Mesenchymal stem cell (in vitro differentiated cells and primary cell): ENCODE data around the gene POLR3H.
A peak's percentile ranks its signal among the peaks of the same experiment; 100 is the strongest.

Source experiments
- DNase-seq: peaks from one replicate; pipeline ENCODE4 v3.0.0-alpha.2; 2013
- H2AFZ ChIP-seq: one replicate; pipeline ENCODE4 v1.6.1; 2013; ENCODE audit warnings: low read depth, mild to moderate bottlenecking, control low read depth, inconsistent platforms, low read length, moderate library complexity
- H2AK5ac ChIP-seq: 2 replicates; pipeline ENCODE4 v1.6.1; 2013; ENCODE audit warnings: low read length, moderate library complexity, mild to moderate bottlenecking, inconsistent platforms; ENCODE audit not compliant: severe bottlenecking
- H2BK120ac ChIP-seq: one replicate; pipeline ENCODE4 v1.6.1; 2013; ENCODE audit warnings: low read depth, mild to moderate bottlenecking, inconsistent platforms, low read length, moderate library complexity
- H2BK12ac ChIP-seq, 2 experiments: one replicate each; pipeline ENCODE4 v1.6.1; 2013; ENCODE audit warnings: inconsistent platforms in 2 of 2, low read length in 2 of 2, mild to moderate bottlenecking in 2 of 2, moderate library complexity in 2 of 2, control low read depth in 1 of 2
- H2BK15ac ChIP-seq: one replicate; pipeline ENCODE4 v1.6.1; 2013; ENCODE audit warnings: mild to moderate bottlenecking, low read depth, inconsistent platforms; ENCODE audit not compliant: poor library complexity, severe bottlenecking
- H2BK5ac ChIP-seq: 2 replicates; pipeline ENCODE4 v1.6.1; 2013; ENCODE audit warnings: low read depth, mild to moderate bottlenecking, low read length, control low read depth, inconsistent platforms; ENCODE audit not compliant: poor library complexity, severe bottlenecking
- H3K14ac ChIP-seq, 2 experiments: one replicate each; pipeline ENCODE4 v1.6.1; 2013; ENCODE audit warnings: inconsistent platforms in 2 of 2, low read length in 2 of 2, control low read depth in 1 of 2, mild to moderate bottlenecking in 1 of 2, moderate library complexity in 1 of 2
- H3K18ac ChIP-seq, 2 experiments: one replicate each; pipeline ENCODE4 v1.6.1; 2013; ENCODE audit warnings: inconsistent platforms in 2 of 2, low read length in 2 of 2, control low read depth in 1 of 2, low read depth in 1 of 2, mild to moderate bottlenecking in 1 of 2
- H3K23ac ChIP-seq, 2 experiments: one replicate each; pipeline ENCODE4 v1.6.1; 2013; ENCODE audit warnings: inconsistent platforms in 2 of 2, low read length in 2 of 2, mild to moderate bottlenecking in 2 of 2, moderate library complexity in 2 of 2, control low read depth in 1 of 2
- H3K27ac ChIP-seq: 2 replicates; pipeline ENCODE4 v1.5.1; 2013; ENCODE audit warnings: mild to moderate bottlenecking, moderate library complexity, low read length, control low read depth, inconsistent platforms; ENCODE audit not compliant: poor library complexity, severe bottlenecking
- H3K27me3 ChIP-seq, 2 experiments: 2 replicates each; pipeline versions ENCODE4 v1.6.1 to v1.7.0; 2013; ENCODE audit warnings: low read length in 2 of 2, mild to moderate bottlenecking in 2 of 2, moderate library complexity in 2 of 2, control low read depth in 1 of 2, inconsistent platforms in 1 of 2; ENCODE audit not compliant: control insufficient read depth in 1 of 2, insufficient read depth in 1 of 2
- H3K36me3 ChIP-seq, 2 experiments: 2 replicates each; pipeline versions ENCODE4 v1.6.1 to v1.7.0; 2013; ENCODE audit warnings: low read length in 2 of 2, control low read depth in 1 of 2, inconsistent platforms in 1 of 2, low read depth in 1 of 2, mild to moderate bottlenecking in 1 of 2; ENCODE audit not compliant: insufficient read depth in 2 of 2, control insufficient read depth in 1 of 2
- H3K4ac ChIP-seq, 2 experiments: one replicate each; pipeline ENCODE4 v1.6.1; 2013; ENCODE audit warnings: inconsistent platforms in 2 of 2, low read length in 2 of 2, mild to moderate bottlenecking in 2 of 2, moderate library complexity in 2 of 2, control low read depth in 1 of 2, low read depth in 1 of 2
- H3K4me1 ChIP-seq: 2 replicates; pipeline ENCODE4 v1.6.1; 2013; ENCODE audit warnings: low read depth, low read length, control low read depth; ENCODE audit not compliant: control insufficient read depth, insufficient read depth
- H3K4me2 ChIP-seq: 2 replicates; pipeline ENCODE4 v1.6.1; 2013; ENCODE audit warnings: low read length, mild to moderate bottlenecking, inconsistent platforms; ENCODE audit not compliant: poor library complexity, severe bottlenecking
- H3K4me3 ChIP-seq, 2 experiments: 2 replicates each; pipeline versions ENCODE4 v1.5.1 to v1.7.0; 2013; ENCODE audit warnings: low read length in 2 of 2, mild to moderate bottlenecking in 2 of 2, control low read depth in 1 of 2, low read depth in 1 of 2; ENCODE audit not compliant: insufficient read depth in 1 of 2
- H3K79me1 ChIP-seq: replicated peaks from 2 replicates; pipeline ENCODE4 v1.6.1; 2013; ENCODE audit warnings: mild to moderate bottlenecking, control low read depth, low read length, inconsistent platforms; ENCODE audit not compliant: poor library complexity, severe bottlenecking
- H3K9ac ChIP-seq: 2 replicates; pipeline ENCODE4 v1.7.0; 2013; ENCODE audit warnings: mild to moderate bottlenecking, low read length, moderate library complexity
- H3K9me3 ChIP-seq: 2 replicates; pipeline ENCODE4 v1.7.0; 2013; ENCODE audit warnings: mild to moderate bottlenecking, low read length; ENCODE audit not compliant: control insufficient read depth
- H4K8ac ChIP-seq: one replicate; pipeline ENCODE4 v1.6.1; 2013; ENCODE audit warnings: inconsistent platforms, mild to moderate bottlenecking, low read length, moderate library complexity
- H4K91ac ChIP-seq: one replicate; pipeline ENCODE4 v1.6.1; 2013; ENCODE audit warnings: mild to moderate bottlenecking, low read length, inconsistent platforms
- WGBS: methylation state at CpG from one replicate; pipeline ENCODE4 v1.1.7; 2013; ENCODE audit warnings: mixed read lengths; 5-methylcytosine and 5-hydroxymethylcytosine counted together

The POLR3H gene

DNA sequence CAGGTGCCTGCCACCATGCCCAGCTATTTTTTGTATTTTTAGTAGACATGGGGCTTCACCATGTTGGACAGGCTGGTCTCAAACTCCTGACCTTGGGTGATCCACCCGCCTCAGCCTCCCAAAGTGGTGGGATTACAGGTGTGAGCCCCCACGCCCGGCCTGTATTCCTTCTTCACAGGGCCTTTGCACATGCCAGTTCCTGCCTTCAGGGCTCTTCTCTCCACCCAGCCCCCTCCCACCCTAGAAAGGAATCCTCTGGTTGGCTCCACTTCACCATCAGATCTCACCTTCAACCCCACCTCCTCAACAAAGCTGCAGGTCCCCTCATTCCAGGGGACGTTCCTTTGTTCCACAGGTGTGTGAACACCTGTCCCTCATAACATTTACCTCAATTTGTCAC, 2.0 kb downstream of the POLR3H start:
- Histone ChIP-seq H2AFZ (no peak overlapping the region), H3K14ac (no peak overlapping the region), H3K9ac (peak overlapping the region; percentile 6), H2AK5ac (no peak overlapping the region), H2BK5ac (no peak overlapping the region), H3K4me3 (peak overlapping the region in 1 of 2 experiments; percentile 92), H3K79me1 (peaks cover 7% of the 10 kb centered on the region), H2BK15ac (no peak overlapping the region), H3K4me1 (peaks cover 12% of the 10 kb centered on the region), H3K36me3 (peaks cover 13 to 30% of the 10 kb centered on the region in 2 experiments), H3K27me3 (no peaks in the 10 kb centered on the region), H4K8ac (no peak overlapping the region), H2BK12ac (no peak overlapping the region), H4K91ac (no peak overlapping the region), H3K27ac (no peak overlapping the region), H2BK120ac (no peak overlapping the region), H3K4me2 (no peak overlapping the region), H3K9me3 (no peaks in the 10 kb centered on the region), H3K23ac (no peak overlapping the region), H3K4ac (no peak overlapping the region), H3K18ac (no peak overlapping the region)
- WGBS: 98% methylated on average over 4 of the region's 4 CpGs
- no peak for DNase-seq

- H3K23ac ChIP-seq: no peak overlapping the region
- H4K91ac ChIP-seq: no peak overlapping the region
- no peak overlapping the region for H2BK5ac ChIP-seq
Measured at GRCh38 chr22:41541484-41541883, 2.8 kb downstream of the POLR3H start.

GRCh38 chr22:41540365-41540764, 3.9 kb downstream of the POLR3H start:
- Histone ChIP-seq H4K91ac (no peak overlapping the region), H3K4me3 (no peak overlapping the region), H2BK120ac (no peak overlapping the region), H3K23ac (no peak overlapping the region), H3K27me3 (no peaks in the 10 kb centered on the region), H3K4me2 (no peak overlapping the region), H3K4ac (no peak overlapping the region), H2AFZ (no peak overlapping the region), H2BK15ac (no peak overlapping the region), H3K36me3 (peaks cover 17 to 37% of the 10 kb centered on the region in 2 experiments), H3K27ac (no peak overlapping the region), H3K79me1 (peaks cover 11% of the 10 kb centered on the region), H3K9ac (no peak overlapping the region), H3K4me1 (peaks cover 12% of the 10 kb centered on the region), H2BK12ac (no peak overlapping the region), H2BK5ac (no peak overlapping the region), H3K14ac (no peak overlapping the region), H3K9me3 (no peaks in the 10 kb centered on the region), H2AK5ac (no peak overlapping the region), H3K18ac (no peak overlapping the region), H4K8ac (no peak overlapping the region)
- 97% methylated on average over 7 of the region's 7 CpGs for WGBS
- DNase-seq: no peak

More at GRCh38 chr22:41541484-41541883, 2.8 kb downstream of the POLR3H start:
- Histone ChIP-seq H2AFZ (no peak overlapping the region), H3K4me2 (no peak overlapping the region), H4K8ac (no peak overlapping the region), H3K4me3 (peak overlapping the region in 1 of 2 experiments; percentile 3), H3K4me1 (peaks cover 12% of the 10 kb centered on the region), H3K14ac (no peak overlapping the region), H3K36me3 (peaks cover 17 to 35% of the 10 kb centered on the region in 2 experiments), H3K9ac (peak overlapping the region; percentile 27), H2BK15ac (no peak overlapping the region), H3K27me3 (no peaks in the 10 kb centered on the region), H3K4ac (no peak overlapping the region), H2BK120ac (no peak overlapping the region), H3K9me3 (no peaks in the 10 kb centered on the region), H2BK12ac (no peak overlapping the region), H2AK5ac (no peak overlapping the region), H3K18ac (no peak overlapping the region), H3K27ac (no peak overlapping the region), H3K79me1 (peaks cover 11% of the 10 kb centered on the region)
- no peak for DNase-seq
- WGBS: 94% methylated on average over 3 of the region's 3 CpGs

DNA sequence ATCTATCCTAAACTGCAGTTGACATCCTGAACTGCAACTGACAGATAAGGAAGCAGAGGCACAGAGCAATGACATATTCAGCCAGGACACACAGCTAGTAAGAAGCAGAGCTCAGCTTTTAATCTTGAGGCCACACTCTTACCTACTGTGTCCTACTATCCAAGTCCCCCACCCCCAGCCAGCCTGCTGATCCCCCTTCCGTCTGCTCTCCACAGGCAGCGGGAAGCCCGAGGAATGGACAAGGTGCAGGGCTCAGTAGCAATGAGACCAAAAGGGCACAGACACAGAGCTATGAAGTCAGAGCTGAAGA, 4.3 kb downstream of the POLR3H start:
- H3K23ac ChIP-seq: no peak overlapping the region
- H2BK15ac ChIP-seq: no peak overlapping the region
- no peak overlapping the region for H2BK12ac ChIP-seq
- H3K4me3 ChIP-seq: no peak overlapping the region
- H3K27ac ChIP-seq: no peak overlapping the region
- no peaks in the 10 kb centered on the region for H3K9me3 ChIP-seq
- no peaks in the 10 kb centered on the region for H3K27me3 ChIP-seq
- no peak overlapping the region for H4K91ac ChIP-seq
- no peak overlapping the region for H2AK5ac ChIP-seq
- H3K14ac ChIP-seq: no peak overlapping the region
- H2AFZ ChIP-seq: no peak overlapping the region
- no peak for DNase-seq
- H2BK5ac ChIP-seq: no peak overlapping the region
- H3K79me1 ChIP-seq: peaks cover 11% of the 10 kb centered on the region
- peak overlapping the region; percentile 28 for H3K9ac ChIP-seq
- peaks cover 12% of the 10 kb centered on the region for H3K4me1 ChIP-seq
- H3K4ac ChIP-seq: no peak overlapping the region
- H2BK120ac ChIP-seq: no peak overlapping the region
- no peak overlapping the region for H4K8ac ChIP-seq
- WGBS: 98% methylated on average over 3 of the region's 3 CpGs
- H3K18ac ChIP-seq: no peak overlapping the region
- peaks cover 21 to 37% of the 10 kb centered on the region in 2 experiments for H3K36me3 ChIP-seq
- H3K4me2 ChIP-seq: no peak overlapping the region
